Fibroblast of lung (primary cell): Measurements from ENCODE around the gene FBXO8. TPM values are rescaled to one million over a fixed set of nuclear protein-coding genes. Genes with fewer than 3 reads are reported as not detected.

Experiments
- DNase-seq, 2 donors: peaks; one replicate each; pipeline versions ENCODE4 v3.0.0 to v3.0.0-alpha.2; 2010; ENCODE audit warnings: low read depth in 2 of 2
- H2AFZ ChIP-seq: 2 replicates; pipeline ENCODE4 v1.5.1; 2012; ENCODE audit warnings: low read length, control low read depth, inconsistent platforms
- H3K27ac ChIP-seq: 2 replicates; pipeline ENCODE4 v1.5.1; 2011; ENCODE audit warnings: low read length, control low read depth; ENCODE audit not compliant: insufficient read depth
- H3K27me3 ChIP-seq: 2 replicates; pipeline ENCODE4 v1.5.1; 2011; ENCODE audit warnings: mild to moderate bottlenecking, low read length; ENCODE audit not compliant: control insufficient read depth, insufficient read depth
- H3K36me3 ChIP-seq: 2 replicates; pipeline ENCODE4 v1.5.1; 2011; ENCODE audit warnings: low read length; ENCODE audit not compliant: control insufficient read depth, insufficient read depth
- H3K4me1 ChIP-seq: 2 replicates; pipeline ENCODE4 v1.5.1; 2011; ENCODE audit warnings: low read length; ENCODE audit not compliant: control insufficient read depth, insufficient read depth; ENCODE audit errors: extremely low read depth
- H3K4me2 ChIP-seq: 2 replicates; pipeline ENCODE4 v1.5.1; 2011; ENCODE audit warnings: low read length, control low read depth; ENCODE audit not compliant: insufficient read depth; ENCODE audit errors: extremely low read depth
- H3K4me3 ChIP-seq, 4 experiments: fragments of 200-600 bp in 1 of 4; sonication (generic) in 1 of 4; replicated peaks in 1 of 4; 2 replicates each; pipeline ENCODE4 v1.5.1; 2011 to 2016; ENCODE audit warnings: low read length in 4 of 4, low read depth in 3 of 4, mild to moderate bottlenecking in 3 of 4, control low read depth in 2 of 4, inconsistent platforms in 1 of 4, mixed read lengths in 1 of 4; ENCODE audit not compliant: insufficient read depth in 1 of 4; ENCODE audit errors: control extremely low read depth in 1 of 4
- H3K79me2 ChIP-seq: 2 replicates; pipeline ENCODE4 v1.5.1; 2012; ENCODE audit warnings: mild to moderate bottlenecking, low read length, inconsistent platforms; ENCODE audit not compliant: control insufficient read depth, insufficient read depth
- H3K9ac ChIP-seq: 2 replicates; pipeline ENCODE4 v1.5.1; 2011; ENCODE audit warnings: mild to moderate bottlenecking, low read length, control low read depth; ENCODE audit not compliant: insufficient read depth
- H3K9me3 ChIP-seq: 2 replicates; pipeline ENCODE4 v1.5.1; 2012; ENCODE audit warnings: low read depth, low read length; ENCODE audit not compliant: control insufficient read depth, insufficient read depth
- H4K20me1 ChIP-seq: 2 replicates; pipeline ENCODE4 v1.5.1; 2011; ENCODE audit warnings: low read length; ENCODE audit not compliant: control insufficient read depth, insufficient read depth; ENCODE audit errors: extremely low read depth
- CTCF ChIP-seq, 2 donors: IDR thresholded peaks in 1 of 2; conservative IDR thresholded peaks in 1 of 2; 1 replicate in 1 of 2; 2 replicates in 1 of 2; pipeline ENCODE4 v1.5.1; 2011 to 2012; ENCODE audit warnings: low read length in 2 of 2, control low read depth in 1 of 2, inconsistent platforms in 1 of 2, low read depth in 1 of 2, mild to moderate bottlenecking in 1 of 2
- EZH2 ChIP-seq: IDR thresholded peaks from 2 replicates; pipeline ENCODE4 v1.5.1; 2012; ENCODE audit warnings: low read length, control low read depth, mild to moderate bottlenecking; ENCODE audit errors: missing control alignments
- polyA plus RNA-seq, 2 donors: library from polyadenylated mRNA; depleted of rRNA in 1 of 2; stranded (reverse) in 1 of 2; unstranded in 1 of 2; fragments of >200 nt; gene quantifications; 2 replicates each; pipeline ENCODE4 v1.2.1, GENCODE V29; 2011 to 2012; ENCODE audit warnings: missing spikeins in 1 of 2
- total RNA-seq: library from RNA; depleted of rRNA; stranded (reverse); fragments of >200 nt; gene quantifications from 2 replicates; pipeline ENCODE4 v1.2.1, GENCODE V29; 2014

Gene FBXO8
- total and polyA plus RNA-seq, 2 donors (not counting 1 experiment from before 2014, with no cell fraction given), result 26.7 to 46.1 TPM

GRCh38 chr4:174316546-174316945 is 33.1 kb upstream of the FBXO8 start:
- no peak overlapping the region for H3K4me2 ChIP-seq
- H2AFZ ChIP-seq, result no peak overlapping the region
- no peaks in the 10 kb centered on the region for H3K9me3 ChIP-seq
- no peak overlapping the region for H3K27ac ChIP-seq
- no peaks in the 10 kb centered on the region for H3K36me3 ChIP-seq
- no peak overlapping the region for H3K4me3 ChIP-seq
- H3K9ac ChIP-seq, result no peak overlapping the region
- no peaks in the 10 kb centered on the region for H3K4me1 ChIP-seq
- H3K79me2 ChIP-seq, result no peaks in the 10 kb centered on the region
- H4K20me1 ChIP-seq, result no peaks in the 10 kb centered on the region
- no peaks in the 10 kb centered on the region for H3K27me3 ChIP-seq
- peak in 1 of 2 donors; percentile 53 for DNase-seq
- no peak for TF ChIP-seq EZH2
- TF ChIP-seq CTCF (conservative IDR thresholded peaks at IDR 0.05 in 1 of 2, IDR thresholded peaks at IDR 0.05 in 1 of 2; ENCODE audit: low read depth in 1 of 2, low read length in 2 of 2), result no peak

- H3K4me2 ChIP-seq, result no peak overlapping the region
- H3K27ac ChIP-seq, result no peak overlapping the region
- no peaks in the 10 kb centered on the region for H3K4me1 ChIP-seq
- H3K79me2 ChIP-seq, result no peaks in the 10 kb centered on the region
- H3K4me3 ChIP-seq, result no peak overlapping the region
- H3K27me3 ChIP-seq, result no peaks in the 10 kb centered on the region
- no peaks in the 10 kb centered on the region for H3K36me3 ChIP-seq
- no peak overlapping the region for H3K9ac ChIP-seq
- no peaks in the 10 kb centered on the region for H3K9me3 ChIP-seq
- TF ChIP-seq EZH2 (no peak), CTCF (conservative IDR thresholded peaks at IDR 0.05 in 1 of 2, IDR thresholded peaks at IDR 0.05 in 1 of 2; ENCODE audit: low read depth in 1 of 2, low read length in 2 of 2) (no peak)
- no peaks in the 10 kb centered on the region for H4K20me1 ChIP-seq
- DNase-seq, result peak; percentile 69 to 78
- no peak overlapping the region for H2AFZ ChIP-seq
Measured at GRCh38 chr4:174314770-174315169, 31.3 kb upstream of the FBXO8 start.

GRCh38 chr4:174314274-174314673 is 30.8 kb upstream of the FBXO8 start:
- Histone ChIP-seq H3K4me3 (no peak overlapping the region), H3K36me3 (no peaks in the 10 kb centered on the region), H3K4me1 (no peaks in the 10 kb centered on the region), H2AFZ (no peak overlapping the region), H4K20me1 (no peaks in the 10 kb centered on the region), H3K27me3 (no peaks in the 10 kb centered on the region), H3K9me3 (no peaks in the 10 kb centered on the region), H3K4me2 (no peak overlapping the region), H3K79me2 (no peaks in the 10 kb centered on the region), H3K27ac (no peak overlapping the region), H3K9ac (no peak overlapping the region)
- no peak for TF ChIP-seq CTCF (conservative IDR thresholded peaks at IDR 0.05 in 1 of 2, IDR thresholded peaks at IDR 0.05 in 1 of 2; ENCODE audit: low read depth in 1 of 2, low read length in 2 of 2)
- TF ChIP-seq EZH2, result no peak
- DNase-seq, result no peak
